ENCODE results near the gene SLC25A30. TPM values are rescaled to one million over a fixed set of nuclear protein-coding genes. Genes with fewer than 3 reads are reported as not detected.

SLC25A30 gene
- total RNA-seq, 2 experiments from 2014 or later = 18.9 to 21.2 TPM

DNA sequence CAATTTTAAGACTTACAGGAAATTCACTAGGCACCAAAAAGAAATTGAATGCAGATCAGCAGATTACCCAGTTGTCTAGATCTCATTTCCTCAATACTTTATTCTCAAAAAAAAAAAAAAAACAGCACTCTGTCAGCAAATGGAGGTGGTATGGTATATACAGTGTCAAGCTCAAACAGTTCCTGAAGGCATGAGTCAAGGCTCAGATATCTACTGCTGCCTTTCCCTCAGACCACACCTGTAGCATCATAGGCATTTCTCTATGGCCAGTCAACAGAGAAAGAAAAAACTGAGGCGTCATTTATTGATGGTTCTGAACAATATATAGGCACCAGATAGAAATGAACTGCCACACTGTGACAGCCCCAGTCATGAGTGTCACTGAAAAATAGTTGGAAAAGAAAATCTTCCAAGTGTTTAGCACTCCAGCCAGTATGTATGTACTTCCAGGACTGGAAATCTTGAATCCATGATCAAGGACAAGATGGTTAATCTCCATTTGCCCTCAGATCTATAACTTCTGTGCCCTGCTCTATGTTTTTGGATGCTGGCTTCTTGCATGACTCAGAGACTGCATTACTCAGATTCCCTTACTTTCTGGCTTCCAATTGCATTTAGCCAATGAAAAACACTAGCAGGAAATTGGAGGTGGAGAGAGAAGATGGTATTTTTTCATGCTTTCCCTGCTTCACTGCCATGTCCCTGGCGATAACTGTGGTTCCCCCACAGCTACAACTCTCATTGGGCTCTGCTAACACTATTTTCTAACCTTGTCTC, 38.2 kb upstream of the SLC25A30 start:
- Mint-ChIP-seq H3K4me3 (no peak overlapping the region), H3K27me3 (no peaks in the 10 kb centered on the region), H3K27ac (no peak overlapping the region), H3K9me3 (peaks cover 10% of the 10 kb centered on the region), H3K36me3 (ENCODE audit: low read depth) (peaks cover 4% of the 10 kb centered on the region), H3K4me1 (ENCODE audit: low read depth) (no peaks in the 10 kb centered on the region)
- ATAC-seq (no peak), DNase-seq (no peak)
- ChIA-PET POLR2A (no interaction called here), CTCF (no interaction called here)
- TF ChIP-seq, protein P1, sequence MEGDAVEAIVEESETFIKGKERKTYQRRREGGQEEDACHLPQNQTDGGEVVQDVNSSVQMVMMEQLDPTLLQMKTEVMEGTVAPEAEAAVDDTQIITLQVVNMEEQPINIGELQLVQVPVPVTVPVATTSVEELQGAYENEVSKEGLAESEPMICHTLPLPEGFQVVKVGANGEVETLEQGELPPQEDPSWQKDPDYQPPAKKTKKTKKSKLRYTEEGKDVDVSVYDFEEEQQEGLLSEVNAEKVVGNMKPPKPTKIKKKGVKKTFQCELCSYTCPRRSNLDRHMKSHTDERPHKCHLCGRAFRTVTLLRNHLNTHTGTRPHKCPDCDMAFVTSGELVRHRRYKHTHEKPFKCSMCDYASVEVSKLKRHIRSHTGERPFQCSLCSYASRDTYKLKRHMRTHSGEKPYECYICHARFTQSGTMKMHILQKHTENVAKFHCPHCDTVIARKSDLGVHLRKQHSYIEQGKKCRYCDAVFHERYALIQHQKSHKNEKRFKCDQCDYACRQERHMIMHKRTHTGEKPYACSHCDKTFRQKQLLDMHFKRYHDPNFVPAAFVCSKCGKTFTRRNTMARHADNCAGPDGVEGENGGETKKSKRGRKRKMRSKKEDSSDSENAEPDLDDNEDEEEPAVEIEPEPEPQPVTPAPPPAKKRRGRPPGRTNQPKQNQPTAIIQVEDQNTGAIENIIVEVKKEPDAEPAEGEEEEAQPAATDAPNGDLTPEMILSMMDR (IDR thresholded peaks at IDR 0.05) = no peak
- intact Hi-C loops (cut with micrococcal nuclease) = no loop called here

DNA sequence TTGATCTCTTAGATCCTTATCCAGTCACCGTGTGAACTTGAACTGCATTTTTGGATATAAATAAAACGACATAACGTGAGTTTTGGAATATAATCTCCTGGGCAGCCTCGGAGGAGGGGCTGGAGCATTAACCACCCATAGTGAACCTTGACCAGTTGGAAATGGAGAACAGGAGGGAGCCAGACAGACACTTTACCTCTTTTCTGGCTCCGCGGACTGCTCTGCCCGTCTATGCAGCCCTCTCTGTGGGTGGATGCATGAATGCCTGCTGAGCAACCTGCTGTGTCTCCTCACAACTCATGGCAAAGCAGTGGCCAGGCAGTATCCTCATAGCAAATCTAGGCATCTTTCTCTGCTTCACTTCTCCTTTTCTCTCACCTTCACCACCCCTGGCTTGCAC, 36.0 kb upstream of the SLC25A30 start:
- Mint-ChIP-seq H3K4me1 (ENCODE audit: low read depth) (no peaks in the 10 kb centered on the region), H3K36me3 (ENCODE audit: low read depth) (peaks cover 4% of the 10 kb centered on the region), H3K9me3 (peaks cover 10% of the 10 kb centered on the region), H3K27ac (no peak overlapping the region), H3K27me3 (no peaks in the 10 kb centered on the region), H3K4me3 (no peak overlapping the region)
- TF ChIP-seq, protein P1 (IDR thresholded peaks at IDR 0.05) = no peak
- no peak for DNase-seq
- ChIA-PET CTCF (no interaction called here), POLR2A (interaction anchor here (0.5 kb wide), 1 partner anchor 20 kb away, joined by 3 read pairs; no protein-coding TSS in a partner anchor)
- ATAC-seq = no peak
- intact Hi-C loops (cut with micrococcal nuclease) = no loop called here

DNA sequence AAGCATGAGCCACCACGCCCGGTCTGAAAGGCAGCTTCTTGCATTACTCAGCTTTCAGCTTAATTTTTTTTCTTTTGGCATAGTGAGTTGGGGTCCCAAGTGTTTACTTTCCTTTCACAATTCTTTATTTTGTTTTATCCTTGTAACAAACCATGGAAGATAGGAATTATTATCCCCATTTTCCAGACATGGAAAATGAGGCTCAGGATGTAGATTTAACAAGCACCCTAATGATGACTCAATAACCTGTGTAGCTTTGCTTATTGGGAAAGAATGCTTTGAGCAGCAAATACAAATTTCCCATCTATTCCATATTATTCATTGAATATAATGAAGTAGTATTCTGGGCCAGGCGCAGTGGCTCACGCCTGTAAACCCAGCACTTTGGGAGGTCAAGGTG, 33.1 kb upstream of the SLC25A30 start:
- intact Hi-C loops (cut with micrococcal nuclease) = no loop called here
- ATAC-seq (no peak), DNase-seq (no peak)
- no peaks in the 10 kb centered on the region for H3K27me3 Mint-ChIP-seq
- no peak overlapping the region for H3K4me3 Mint-ChIP-seq
- CTCF ChIA-PET = interaction anchor here (1.0 to 1.2 kb wide), 2 partner anchors 14 to 58 kb away, joined by 4 read pairs; partner anchors contain the start of gene COG3
- POLR2A ChIA-PET = no interaction called here
- no peaks in the 10 kb centered on the region for H3K4me1 Mint-ChIP-seq (ENCODE audit: low read depth)
- TF ChIP-seq, protein P1 (IDR thresholded peaks at IDR 0.05) = no peak
- H3K27ac Mint-ChIP-seq = no peak overlapping the region
- no peaks in the 10 kb centered on the region for H3K36me3 Mint-ChIP-seq (ENCODE audit: low read depth)
- no peaks in the 10 kb centered on the region for H3K9me3 Mint-ChIP-seq

DNA sequence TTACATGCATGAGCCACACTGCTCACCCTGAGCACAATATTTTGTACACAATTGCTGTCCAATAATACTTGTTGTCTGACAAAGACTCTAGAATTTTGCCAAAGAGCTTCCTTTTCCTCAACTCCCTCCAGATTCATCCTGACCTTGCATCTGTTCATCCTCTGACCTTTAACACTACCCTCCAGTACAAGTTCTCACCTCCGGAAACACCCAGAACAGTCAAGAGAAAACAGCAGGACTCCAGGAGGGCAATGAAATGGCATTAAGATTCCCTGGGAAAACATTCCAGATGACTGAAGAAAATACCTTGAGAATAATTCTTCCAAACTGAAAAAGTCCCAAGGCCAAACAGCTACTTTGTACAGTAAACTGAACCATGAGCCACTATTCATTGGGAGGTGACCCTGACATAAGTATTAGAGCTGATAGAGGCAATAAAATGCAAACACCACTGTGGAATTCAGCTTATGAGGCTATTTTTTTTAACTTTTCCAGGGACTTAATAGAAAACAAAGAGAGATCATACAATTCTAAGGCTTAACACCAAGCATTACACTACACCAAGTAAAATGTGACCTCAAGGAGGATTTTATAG, 30.9 kb upstream of the SLC25A30 start:
- H3K36me3 Mint-ChIP-seq (ENCODE audit: low read depth) = no peaks in the 10 kb centered on the region
- H3K27ac Mint-ChIP-seq = no peak overlapping the region
- DNase-seq (no peak), ATAC-seq (no peak)
- TF ChIP-seq, protein P1 (IDR thresholded peaks at IDR 0.05) = no peak
- no peaks in the 10 kb centered on the region for H3K27me3 Mint-ChIP-seq
- H3K4me1 Mint-ChIP-seq (ENCODE audit: low read depth) = no peaks in the 10 kb centered on the region
- intact Hi-C loops (cut with micrococcal nuclease) = no loop called here
- H3K9me3 Mint-ChIP-seq = no peaks in the 10 kb centered on the region
- H3K4me3 Mint-ChIP-seq = no peak overlapping the region
- POLR2A ChIA-PET = no interaction called here
- CTCF ChIA-PET = interaction anchor here (1.1 to 1.7 kb wide), 2 partner anchors 34 to 78 kb away, joined by 4 read pairs; no protein-coding TSS in a partner anchor

Measured in activated CD8-positive, alpha-beta T cell treated with anti-CD3 and anti-CD28 coated beads for 36 hours (primary cell).